ENCODE results near the gene HCRT. TPM values are rescaled to one million over a fixed set of nuclear protein-coding genes. Genes with fewer than 3 reads are reported as not detected.

The HCRT gene
- total RNA-seq, 1 donor from 2014 or later, result not detected

GRCh38 chr17:42179911-42180410, 5.3 kb downstream of the HCRT start:
- H3K9ac ChIP-seq (ENCODE audit: low read length), result no peak overlapping the region
- H3K4me1 Mint-ChIP-seq (ENCODE audit: low read depth, unreplicated experiment), result peaks cover 8% of the 10 kb centered on the region
- no peak overlapping the region for H3K4me3 ChIP-seq (ENCODE audit: insufficient read depth, low read depth, low read length)
- H3K4me2 ChIP-seq (ENCODE audit: low read length), result peak overlapping the region; percentile 32
- H3K27ac Mint-ChIP-seq (ENCODE audit: unreplicated experiment), result no peak overlapping the region
- H3K9me3 Mint-ChIP-seq (ENCODE audit: unreplicated experiment), result no peaks in the 10 kb centered on the region
- no peaks in the 10 kb centered on the region for H3K9me3 ChIP-seq (ENCODE audit: insufficient read depth, low read depth, low read length)
- DNase-seq (ENCODE audit: low read depth), result no peak
- FAIRE-seq, result no peak
- H3K4me1 ChIP-seq (ENCODE audit: insufficient read depth, low read length), result peaks cover 13% of the 10 kb centered on the region
- no peaks in the 10 kb centered on the region for H3K36me3 Mint-ChIP-seq (ENCODE audit: low read depth, unreplicated experiment)
- H3K27me3 Mint-ChIP-seq (ENCODE audit: low read depth, unreplicated experiment), result peaks cover 58% of the 10 kb centered on the region
- H3K36me3 ChIP-seq (ENCODE audit: insufficient read depth, low read length), result no peaks in the 10 kb centered on the region
- H3K79me2 ChIP-seq (ENCODE audit: insufficient read depth, low read length), result no peaks in the 10 kb centered on the region
- no peak overlapping the region for H3K27ac ChIP-seq (ENCODE audit: low read depth, low read length)
- peaks cover 4% of the 10 kb centered on the region for H4K20me1 ChIP-seq (ENCODE audit: insufficient read depth, low read length)
- TF ChIP-seq EZH2 (IDR thresholded peaks at IDR 0.05; ENCODE audit: insufficient read depth, low read length) (no peak), CTCF (IDR thresholded peaks at IDR 0.05; ENCODE audit: insufficient read depth, low read depth, low read length) (no peak)
- H3K4me3 Mint-ChIP-seq (ENCODE audit: unreplicated experiment), result peak overlapping the region; percentile 34
- H2AFZ ChIP-seq (ENCODE audit: low read depth, low read length), result no peak overlapping the region
- H3K27me3 ChIP-seq (ENCODE audit: insufficient read depth, low read length), result peaks cover 28% of the 10 kb centered on the region

DNA sequence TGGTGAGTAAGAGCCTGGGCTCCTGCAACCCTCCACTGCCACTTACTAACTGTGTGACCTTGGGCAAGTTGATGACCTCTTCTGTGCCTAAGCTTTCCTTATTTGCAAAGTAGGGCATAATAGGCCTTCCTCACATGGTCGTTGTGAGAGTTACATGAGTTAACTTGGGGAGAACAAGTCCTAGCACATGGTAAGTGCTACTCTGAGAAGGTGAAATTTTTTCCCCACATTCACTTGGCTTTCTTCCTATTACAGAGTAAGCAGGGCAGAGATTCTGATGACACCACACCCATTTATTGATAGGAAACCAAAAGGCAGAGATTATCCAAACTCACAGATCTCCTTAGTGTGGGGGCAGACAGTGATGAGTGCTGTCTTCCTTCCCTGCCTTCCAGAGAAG, 5.9 kb downstream of the HCRT start:
- Histone ChIP-seq H3K4me3 (ENCODE audit: insufficient read depth, low read depth, low read length) (no peak overlapping the region), H3K9ac (ENCODE audit: low read length) (no peak overlapping the region), H3K27me3 (ENCODE audit: insufficient read depth, low read length) (peaks cover 31% of the 10 kb centered on the region), H4K20me1 (ENCODE audit: insufficient read depth, low read length) (peaks cover 4% of the 10 kb centered on the region), H3K27ac (ENCODE audit: low read depth, low read length) (no peak overlapping the region), H3K4me2 (ENCODE audit: low read length) (no peak overlapping the region), H3K36me3 (ENCODE audit: insufficient read depth, low read length) (no peaks in the 10 kb centered on the region), H3K9me3 (ENCODE audit: insufficient read depth, low read depth, low read length) (no peaks in the 10 kb centered on the region), H2AFZ (ENCODE audit: low read depth, low read length) (no peak overlapping the region), H3K4me1 (ENCODE audit: insufficient read depth, low read length) (peaks cover 10% of the 10 kb centered on the region), H3K79me2 (ENCODE audit: insufficient read depth, low read length) (no peaks in the 10 kb centered on the region)
- Mint-ChIP-seq H3K9me3 (ENCODE audit: unreplicated experiment) (no peaks in the 10 kb centered on the region), H3K27ac (ENCODE audit: unreplicated experiment) (no peak overlapping the region), H3K4me3 (ENCODE audit: unreplicated experiment) (no peak overlapping the region), H3K36me3 (ENCODE audit: low read depth, unreplicated experiment) (no peaks in the 10 kb centered on the region), H3K4me1 (ENCODE audit: low read depth, unreplicated experiment) (peaks cover 8% of the 10 kb centered on the region), H3K27me3 (ENCODE audit: low read depth, unreplicated experiment) (peaks cover 61% of the 10 kb centered on the region)
- DNase-seq (ENCODE audit: low read depth) (no peak), FAIRE-seq (no peak)
- TF ChIP-seq EZH2 (IDR thresholded peaks at IDR 0.05; ENCODE audit: insufficient read depth, low read length), result no peak
- no peak for TF ChIP-seq CTCF (IDR thresholded peaks at IDR 0.05; ENCODE audit: insufficient read depth, low read depth, low read length)

GRCh38 chr17:42178817-42179216, 6.4 kb downstream of the HCRT start:
- Histone ChIP-seq H3K9me3 (ENCODE audit: insufficient read depth, low read depth, low read length) (no peaks in the 10 kb centered on the region), H3K4me3 (ENCODE audit: insufficient read depth, low read depth, low read length) (no peak overlapping the region), H3K9ac (ENCODE audit: low read length) (no peak overlapping the region), H3K4me2 (ENCODE audit: low read length) (no peak overlapping the region), H3K27me3 (ENCODE audit: insufficient read depth, low read length) (peaks cover 33% of the 10 kb centered on the region), H3K4me1 (ENCODE audit: insufficient read depth, low read length) (peaks cover 6% of the 10 kb centered on the region), H3K79me2 (ENCODE audit: insufficient read depth, low read length) (no peaks in the 10 kb centered on the region), H3K36me3 (ENCODE audit: insufficient read depth, low read length) (no peaks in the 10 kb centered on the region), H4K20me1 (ENCODE audit: insufficient read depth, low read length) (peaks cover 4% of the 10 kb centered on the region), H3K27ac (ENCODE audit: low read depth, low read length) (no peak overlapping the region), H2AFZ (ENCODE audit: low read depth, low read length) (no peak overlapping the region)
- no peak for DNase-seq (ENCODE audit: low read depth)
- Mint-ChIP-seq H3K9me3 (ENCODE audit: unreplicated experiment) (no peaks in the 10 kb centered on the region), H3K4me1 (ENCODE audit: low read depth, unreplicated experiment) (peaks cover 7% of the 10 kb centered on the region), H3K27ac (ENCODE audit: unreplicated experiment) (no peak overlapping the region), H3K27me3 (ENCODE audit: low read depth, unreplicated experiment) (peaks cover 63% of the 10 kb centered on the region), H3K4me3 (ENCODE audit: unreplicated experiment) (no peak overlapping the region), H3K36me3 (ENCODE audit: low read depth, unreplicated experiment) (no peaks in the 10 kb centered on the region)
- no peak for FAIRE-seq
- no peak for TF ChIP-seq EZH2 (IDR thresholded peaks at IDR 0.05; ENCODE audit: insufficient read depth, low read length)
